ENCODE measurements around the gene PSMC2.
A peak's percentile ranks its signal among the peaks of the same experiment; 100 is the strongest.

Gene PSMC2

DNA sequence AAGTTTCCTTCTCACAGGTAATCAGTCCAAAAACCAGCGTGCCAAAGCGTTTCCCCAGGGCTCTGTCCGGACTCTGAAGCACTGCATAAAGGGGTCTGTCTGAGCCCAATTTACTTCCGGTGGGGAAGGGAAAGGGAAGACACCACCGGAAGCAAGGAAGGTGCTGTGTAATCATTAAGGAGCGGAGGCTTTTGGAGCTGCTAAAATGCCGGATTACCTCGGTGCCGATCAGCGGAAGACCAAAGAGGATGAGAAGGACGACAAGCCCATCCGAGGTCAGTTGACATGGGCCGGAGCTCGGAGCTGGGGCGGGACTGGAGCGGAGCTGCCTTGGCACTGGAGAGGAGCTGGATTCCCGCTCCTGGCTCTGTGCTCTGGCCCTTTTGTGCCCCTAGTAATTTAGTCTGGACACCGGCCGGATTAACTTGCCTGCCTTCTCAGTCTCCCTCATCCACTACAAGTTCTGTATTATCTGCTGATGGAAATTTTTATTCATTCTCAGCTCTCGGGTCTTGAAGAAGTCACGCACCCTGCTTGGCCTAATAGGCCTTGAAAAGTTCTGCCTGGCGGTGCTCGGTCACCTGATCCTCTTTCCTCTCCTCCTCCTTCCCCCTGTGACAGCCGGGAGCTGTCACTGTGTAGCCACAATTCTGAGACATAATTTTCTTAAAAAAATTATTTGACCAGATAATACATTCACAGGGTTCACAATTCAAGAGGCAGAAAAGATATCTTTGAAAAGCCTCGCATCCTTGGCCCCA is at the start of gene PSMC2:
TSS of gene PSMC2 (plus strand) at position 137 of the 761 bp plus-strand sequence. CDS start at position 206, 69 bp downstream.
- peak; percentile 91 for DNase-seq

DNA sequence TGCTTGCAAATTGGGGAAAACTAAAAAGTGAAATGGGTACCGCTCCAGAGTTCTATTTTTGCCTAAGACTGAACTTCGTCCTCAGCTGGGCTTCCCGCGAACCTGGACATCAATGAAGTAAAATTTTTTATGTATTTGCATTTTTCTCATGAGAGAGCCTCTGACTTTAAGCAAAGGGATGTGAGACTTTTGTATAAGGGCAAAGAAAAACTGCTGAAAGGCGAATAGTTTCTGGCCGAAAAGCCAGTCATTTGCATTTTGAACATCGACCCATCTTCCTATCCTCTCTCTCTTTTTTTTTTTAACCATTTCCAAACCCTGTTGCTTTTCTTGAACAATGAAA is 49.6 kb upstream of the PSMC2 start:
- no peak for DNase-seq

GRCh38 chr7:103299660-103300059 is 47.8 kb upstream of the PSMC2 start:
- DNase-seq = no peak

DNA sequence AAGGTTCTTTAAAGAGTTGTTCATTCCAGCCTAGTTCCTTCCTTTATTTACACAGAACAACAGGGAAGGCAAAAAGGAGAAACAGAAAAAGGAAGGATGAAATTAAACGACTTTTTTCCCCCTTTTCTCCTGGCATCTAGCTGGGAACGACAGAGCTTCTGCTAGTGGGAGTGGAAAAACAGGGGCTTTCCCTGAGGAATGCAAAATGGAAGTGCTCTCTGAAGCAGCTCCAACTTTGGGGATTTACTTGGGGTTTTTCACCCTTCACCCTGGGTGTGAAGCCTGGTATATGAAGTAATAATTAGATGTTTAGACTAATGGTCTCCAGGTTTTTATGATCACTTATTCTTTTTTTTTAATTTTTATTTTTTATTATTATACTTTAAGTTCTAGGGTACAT is 46.0 kb upstream of the PSMC2 start:
- no peak for DNase-seq

DNA sequence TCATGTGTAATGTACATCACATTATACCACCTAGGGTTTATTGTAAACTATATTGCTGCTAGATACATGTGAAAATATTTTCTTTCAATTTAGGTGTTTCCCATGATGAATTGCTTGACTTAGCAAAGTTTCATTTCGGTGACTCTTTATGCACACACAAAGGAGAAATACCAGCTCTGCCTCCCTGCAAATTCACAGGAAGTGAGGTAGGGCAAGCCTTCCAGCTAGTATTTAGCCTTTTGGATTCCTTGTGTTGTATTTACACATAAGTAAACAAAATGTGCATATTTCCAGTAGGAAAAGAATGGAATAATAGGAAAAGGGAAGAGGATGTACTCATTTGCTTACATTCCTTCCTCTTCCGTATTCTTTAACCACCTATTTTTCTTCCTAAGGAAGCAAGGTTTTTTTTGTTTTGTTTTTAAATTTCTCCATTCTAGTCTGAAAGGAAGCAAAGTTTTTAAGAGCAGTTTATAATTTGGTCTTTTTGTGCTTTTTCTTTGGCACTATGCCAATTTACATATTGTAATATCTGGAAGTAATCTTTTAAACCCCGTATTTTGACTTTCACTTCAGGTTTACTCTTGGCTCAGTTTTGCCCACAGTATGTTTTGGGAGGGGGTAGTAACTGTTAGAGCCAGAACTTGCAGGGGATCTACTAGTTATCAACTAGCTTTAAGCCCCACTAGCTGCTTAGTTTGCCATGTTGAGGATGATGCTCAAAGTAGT is 39.8 kb upstream of the PSMC2 start:
- no peak for DNase-seq

DNA sequence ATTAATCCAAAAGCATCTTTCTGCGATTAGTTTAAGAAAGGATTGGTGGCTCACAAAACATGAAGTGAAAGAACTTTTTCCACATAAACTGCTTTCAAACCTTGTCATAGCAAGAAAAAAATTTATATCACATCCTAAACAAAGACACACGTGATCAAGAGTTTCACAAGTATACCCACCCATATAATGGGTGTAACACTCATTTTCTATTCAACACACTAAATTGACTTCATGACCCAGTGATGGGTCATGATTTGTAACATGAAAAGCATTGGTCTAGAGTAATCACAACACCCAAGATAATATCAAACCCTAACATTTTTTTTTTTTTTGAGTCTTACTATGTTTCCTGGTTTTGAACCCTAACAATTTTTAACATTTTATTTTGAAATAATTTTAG is 32.6 kb upstream of the PSMC2 start:
- no peak for DNase-seq

DNA sequence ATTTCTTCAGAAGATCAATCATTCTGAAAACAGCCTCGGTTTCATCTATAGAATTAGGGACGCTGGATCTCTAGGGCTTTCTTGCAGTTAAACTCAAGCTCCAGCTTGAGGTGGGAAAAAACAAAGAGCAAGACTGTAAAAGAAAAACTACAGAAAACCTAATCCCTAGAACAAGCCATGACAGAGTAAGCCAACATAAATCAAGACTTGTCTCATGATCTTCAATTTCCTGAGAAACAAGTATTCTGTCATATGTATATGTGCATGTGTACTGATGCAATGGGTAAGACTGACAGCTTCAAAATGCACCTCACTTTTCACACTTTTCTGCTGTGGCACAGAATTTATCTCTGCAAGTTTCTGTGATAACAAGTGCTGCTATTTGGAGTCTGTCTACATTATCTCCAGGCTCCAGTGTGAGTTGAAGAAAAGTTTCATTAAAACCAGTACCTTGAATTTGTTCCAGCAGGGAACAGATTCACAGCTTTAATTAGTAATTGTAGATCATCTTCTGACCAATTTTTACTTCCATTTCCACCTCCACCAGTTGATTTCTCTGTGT is 31.0 kb upstream of the PSMC2 start:
- DNase-seq = no peak

DNA sequence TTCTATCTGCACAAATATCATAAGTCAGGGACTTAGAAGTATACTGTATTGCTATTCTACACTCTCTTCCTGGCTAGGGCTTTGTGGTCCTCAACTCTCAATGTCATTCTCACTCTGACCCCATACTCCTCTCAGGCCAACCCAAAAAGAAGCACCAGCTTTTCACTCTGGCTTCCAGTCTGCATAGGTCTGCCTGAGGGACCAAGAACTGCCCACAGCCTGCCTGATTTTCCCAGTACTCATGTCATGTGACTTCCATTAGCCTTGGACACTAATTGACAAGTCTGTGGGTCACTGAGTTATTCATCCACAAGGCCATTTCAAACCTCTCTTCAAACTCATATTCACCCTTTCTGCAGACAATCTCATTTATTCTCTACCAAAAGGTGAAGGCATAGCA is 30.4 kb upstream of the PSMC2 start:
- DNase-seq = no peak

GRCh38 chr7:103325744-103326143 is 21.7 kb upstream of the PSMC2 start:
- no peak for DNase-seq

DNA sequence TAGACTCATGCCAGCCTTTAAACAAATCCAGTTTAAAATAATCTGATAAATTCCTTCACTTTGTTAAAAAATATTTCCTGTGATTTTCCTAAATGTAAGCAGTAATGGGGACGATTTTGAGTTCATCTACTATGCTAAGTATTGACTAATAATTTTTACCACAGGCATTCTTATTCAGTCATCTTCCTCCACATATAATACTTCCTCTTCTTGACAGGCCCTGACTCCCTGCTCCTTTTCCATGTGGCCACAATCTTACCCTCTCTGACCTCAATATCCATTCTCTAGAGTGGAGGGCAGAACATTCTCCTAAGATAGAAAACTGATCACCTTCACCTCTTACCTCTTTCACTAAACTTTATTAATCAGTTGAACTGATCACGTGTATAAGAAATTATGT is 10.7 kb upstream of the PSMC2 start:
- DNase-seq = no peak

- DNase-seq = no peak
These were observed 8.6 kb upstream of the PSMC2 start for GRCh38 chr7:103338864-103339263.

DNA sequence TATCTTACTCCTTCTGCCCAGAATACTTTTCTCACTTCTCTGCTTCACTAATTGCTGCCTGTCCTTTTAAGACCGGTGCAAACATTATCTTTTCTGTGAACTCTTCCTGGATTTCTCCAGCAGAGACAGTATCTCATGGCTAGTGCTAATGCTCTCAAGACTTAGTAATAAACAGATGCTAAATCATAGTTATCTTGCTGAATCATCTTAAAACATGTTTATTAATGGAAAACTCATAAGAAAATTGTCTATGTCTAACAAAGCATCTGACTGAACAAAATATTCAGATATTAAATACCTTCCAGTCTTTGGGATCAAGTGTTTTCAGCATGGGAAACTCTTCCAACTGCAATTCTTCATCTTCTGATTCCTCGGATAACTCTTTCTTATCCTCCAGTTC is 6.0 kb upstream of the PSMC2 start:
- DNase-seq = no peak

GRCh38 chr7:103343332-103343731 is 4.1 kb upstream of the PSMC2 start:
- DNase-seq = no peak

- DNase-seq = no peak
These were observed 3.5 kb upstream of the PSMC2 start for GRCh38 chr7:103343758-103344452.

GRCh38 chr7:103344453-103345149 is 2.8 kb upstream of the PSMC2 start, which contains the start of gene DNAJC2:
DNAJC2 (minus strand) TSS chr7:103344767; CDS start chr7:103344622, 145 bp downstream.
- peak; percentile 93 for DNase-seq

GRCh38 chr7:103346396-103346795 is 1.0 kb upstream of the PSMC2 start:
- no peak for DNase-seq

GRCh38 chr7:103348452-103348851 is 1.0 kb downstream of the PSMC2 start:
- DNase-seq = no peak

- no peak for DNase-seq
These were observed 1.5 kb downstream of the PSMC2 start for GRCh38 chr7:103348959-103349358.

DNA sequence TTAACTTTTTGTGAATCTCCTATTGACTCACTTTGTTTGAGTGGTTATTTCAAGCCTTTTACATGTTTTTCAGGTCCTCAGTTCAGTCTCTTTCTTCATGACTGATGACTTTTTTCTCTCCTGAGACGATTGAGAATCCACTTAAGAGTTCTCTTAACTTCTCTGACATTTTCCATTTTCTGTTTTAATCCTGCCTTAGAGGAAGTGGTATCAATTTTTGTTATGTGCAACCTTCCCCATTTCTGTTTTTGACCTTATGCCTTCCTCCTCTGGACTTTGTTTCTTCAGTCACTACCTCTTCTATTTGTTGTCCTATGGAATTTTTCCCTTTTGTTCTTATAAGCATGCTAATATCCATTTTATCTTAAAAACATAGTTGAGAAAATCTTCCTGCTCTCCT is 2.4 kb downstream of the PSMC2 start:
- DNase-seq = no peak

DNA sequence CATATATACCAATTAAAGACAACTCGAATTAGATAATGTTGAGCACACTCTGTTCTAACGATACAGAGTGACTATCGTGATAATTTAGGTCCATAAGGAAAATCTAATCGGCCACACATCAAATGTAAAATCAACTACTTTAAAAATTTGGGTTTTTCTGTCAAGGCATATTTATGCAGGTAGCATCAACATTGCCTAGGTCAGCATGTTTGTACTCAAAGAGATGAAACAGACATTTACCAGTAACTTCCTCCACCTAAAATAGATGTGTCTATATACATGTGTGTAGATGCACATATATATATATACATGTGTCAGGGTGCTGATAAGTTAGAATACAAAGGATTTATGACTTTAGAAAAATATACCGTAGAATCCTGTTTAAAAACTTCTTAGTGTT is 22.0 kb downstream of the PSMC2 start:
- DNase-seq = no peak

GRCh38 chr7:103373866-103374643 is 26.6 kb downstream of the PSMC2 start:
- no peak for DNase-seq

Measured in DMS 273 treated with DMSO at 0.1 percent for 48 hours (cell line).